Activated T-cell treated with anti-CD3 and anti-CD28 coated beads for 48 hours (primary cell): Measurements from ENCODE around the gene LCN10.
"Not testable (repeated sequence)": the region's sequence is repeated elsewhere in the genome, so short reads cannot be mapped to it uniquely, and the experiment has no call there.

Source experiments
- DNase-seq: peaks from one replicate; pipeline ENCODE4 v3.0.0-alpha.2; 2020; ENCODE audit warnings: low read depth

Gene LCN10

DNA sequence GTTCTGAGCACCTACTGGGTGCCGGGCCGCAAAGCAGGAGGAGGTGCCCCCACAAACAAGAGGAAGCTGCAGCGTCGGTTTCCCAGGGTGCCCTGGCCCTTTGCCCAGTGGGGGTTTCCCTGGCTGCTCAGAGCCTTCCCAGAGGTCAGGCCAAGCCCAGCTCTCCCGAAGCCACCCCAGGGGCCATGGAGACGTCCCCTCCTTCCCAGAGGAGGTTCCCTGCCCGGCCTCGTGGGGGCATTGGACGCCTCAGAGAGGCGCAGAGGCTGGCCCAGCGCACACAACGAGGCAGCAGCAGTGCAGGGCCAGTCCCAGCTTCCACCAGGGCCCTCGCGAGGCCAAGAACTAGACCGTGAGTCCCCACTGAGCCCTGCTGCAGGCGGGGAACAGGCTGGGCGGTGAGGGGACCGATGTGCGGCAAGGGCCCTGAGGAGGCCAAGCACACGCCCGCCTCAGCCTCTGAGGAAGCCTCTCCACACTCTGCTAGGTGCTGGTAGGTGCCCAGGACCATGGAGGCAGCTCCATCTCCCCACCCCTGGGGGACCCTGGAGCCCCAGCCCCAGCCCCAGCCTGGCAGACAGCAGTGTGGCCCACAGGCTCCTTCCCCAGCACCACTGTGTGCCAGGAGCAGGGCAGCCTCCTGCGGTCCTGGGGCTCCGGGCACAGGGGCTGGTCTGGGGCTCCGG lies 23.4 kb downstream of the LCN10 start:
- DNase-seq = no peak

DNA sequence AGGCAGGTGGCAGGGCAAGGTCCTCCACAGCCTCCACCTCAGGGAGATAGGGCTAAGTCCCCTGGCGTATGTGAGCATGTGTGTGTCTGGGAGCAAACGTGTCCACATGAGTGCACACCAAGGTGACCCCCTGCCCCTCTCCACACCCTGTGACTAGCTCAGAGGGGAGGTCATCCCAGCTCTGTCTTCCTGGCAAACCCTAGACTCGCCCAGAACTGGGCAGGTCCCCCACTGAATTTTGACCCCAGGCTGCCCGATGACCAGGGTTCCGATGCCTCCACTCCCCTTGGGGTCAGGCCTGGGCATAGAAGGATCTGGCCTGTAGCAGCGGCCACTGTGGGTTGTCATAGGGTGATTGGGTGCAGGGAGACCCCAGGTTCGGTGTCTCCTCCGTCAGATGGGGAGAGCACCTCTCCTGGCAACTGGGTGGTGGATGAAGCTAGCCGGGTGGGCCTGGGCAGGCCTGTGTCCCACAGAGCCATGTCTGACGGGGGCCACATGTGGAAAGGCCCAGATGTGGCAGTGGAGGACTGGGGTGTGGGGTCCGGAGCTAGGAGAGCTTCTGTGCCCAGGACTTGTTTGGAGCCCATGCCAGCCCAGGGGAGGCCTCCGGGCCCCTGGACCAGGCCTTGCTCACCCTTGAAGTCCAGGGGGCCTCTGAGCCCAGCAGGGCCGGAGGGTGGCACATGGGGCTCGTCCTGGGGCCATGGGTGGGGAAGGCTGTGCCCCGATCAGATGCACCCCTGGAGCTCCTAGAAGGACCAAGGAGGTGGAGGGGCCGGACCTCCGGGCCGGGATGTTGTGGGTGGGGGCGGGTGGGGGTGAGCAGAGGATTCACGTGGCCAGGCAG lies 24.2 kb downstream of the LCN10 start:
- no peak for DNase-seq

DNA sequence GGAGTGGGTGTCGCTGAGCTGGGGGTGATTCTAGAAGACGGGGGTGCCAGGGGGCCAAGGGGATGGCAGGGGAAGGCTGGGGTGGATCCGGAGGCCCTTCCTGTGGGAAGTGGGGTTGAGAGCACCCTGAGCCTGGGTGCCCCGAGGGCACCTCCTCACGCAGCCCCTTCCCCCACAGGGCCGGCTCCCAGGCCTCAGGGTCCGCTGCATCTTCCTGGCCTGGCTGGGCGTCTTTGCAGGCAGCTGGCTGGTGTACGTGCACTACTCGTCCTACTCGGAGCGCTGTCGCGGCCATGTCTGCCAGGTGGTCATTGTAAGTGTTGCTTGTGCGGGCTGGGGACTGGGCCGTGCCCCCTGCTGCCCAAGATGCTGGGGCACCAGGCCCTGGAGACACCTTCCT lies 25.3 kb downstream of the LCN10 start:
- DNase-seq = no peak

DNA sequence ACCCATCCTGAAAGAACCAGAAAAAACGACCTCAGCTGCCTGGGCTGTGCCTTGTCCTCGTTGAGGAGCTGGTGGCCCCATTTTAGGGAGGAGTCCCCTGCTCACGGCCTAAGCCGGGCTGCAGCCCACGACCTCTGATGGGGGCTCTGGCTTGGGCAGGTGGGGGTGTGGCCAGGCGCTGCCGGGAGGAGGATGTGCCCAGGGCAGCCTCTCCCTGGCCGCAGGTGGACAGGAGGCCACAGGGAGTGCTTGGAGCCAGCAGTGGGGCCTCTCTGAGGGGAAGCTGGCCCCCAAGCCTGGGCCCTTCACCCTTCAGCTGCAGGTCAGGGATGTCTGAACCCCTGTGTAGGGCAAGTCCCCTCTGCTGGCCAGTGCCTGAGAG lies 27.9 kb downstream of the LCN10 start:
- DNase-seq = no peak

DNA sequence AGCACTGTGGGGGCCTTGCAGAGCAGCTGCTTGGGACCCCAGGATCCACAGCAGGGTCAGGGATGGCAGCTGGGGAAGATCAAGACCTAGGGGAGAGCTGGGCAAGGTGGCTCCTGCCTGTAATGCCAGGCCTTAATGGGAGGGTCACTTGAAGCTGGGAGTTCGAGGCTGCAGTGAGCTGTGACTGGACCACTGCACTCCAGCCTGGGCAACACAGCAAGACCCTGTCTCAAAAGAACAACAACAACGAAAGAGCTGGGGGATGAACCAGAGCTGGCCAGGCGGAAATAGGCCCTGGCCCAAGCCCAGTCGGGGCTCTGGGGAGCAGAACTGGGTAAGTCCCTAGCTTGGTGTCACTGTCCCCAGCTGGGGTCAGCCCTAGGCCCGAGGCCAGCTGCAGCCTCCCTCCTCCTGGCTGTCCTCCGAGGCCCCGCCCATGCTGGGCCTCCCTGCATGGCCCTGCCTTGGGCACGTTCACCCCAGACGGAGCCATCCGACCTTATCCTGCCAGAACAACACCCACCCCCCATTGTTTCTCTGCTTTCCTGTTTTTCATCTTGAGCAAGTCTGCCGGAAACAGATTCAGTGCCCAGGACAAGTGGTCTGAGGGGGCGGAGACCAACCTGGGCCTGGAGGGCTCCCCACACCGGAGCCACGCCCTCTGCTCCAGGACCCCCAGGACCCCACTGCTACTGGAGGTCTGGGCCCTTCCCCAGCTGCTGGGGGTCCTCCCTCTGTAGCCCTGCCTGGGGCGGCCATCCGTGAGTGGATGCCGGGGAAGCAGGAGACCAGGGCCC lies 28.4 kb downstream of the LCN10 start:
- DNase-seq = no peak

DNA sequence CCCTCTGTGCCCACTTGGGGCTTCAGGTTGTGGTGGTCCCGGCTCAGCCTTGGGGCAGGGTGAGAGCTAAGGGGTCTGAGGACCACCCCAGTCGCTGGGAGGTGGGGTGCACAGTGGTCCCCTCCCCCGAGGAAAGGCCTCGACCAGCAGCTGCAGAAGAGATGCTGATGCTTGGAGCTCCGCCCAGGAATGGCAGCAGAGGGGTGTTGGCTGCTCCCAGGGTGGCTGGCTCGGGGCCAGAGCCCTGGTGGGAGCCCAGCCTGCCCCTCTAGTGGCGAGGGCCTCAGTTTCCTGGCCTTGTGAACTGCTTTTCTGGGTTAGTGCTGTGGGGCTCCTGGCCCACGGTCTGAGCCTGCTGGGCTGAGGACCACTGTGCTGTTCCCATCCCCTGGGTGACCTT lies 29.2 kb downstream of the LCN10 start:
- DNase-seq = no peak

DNA sequence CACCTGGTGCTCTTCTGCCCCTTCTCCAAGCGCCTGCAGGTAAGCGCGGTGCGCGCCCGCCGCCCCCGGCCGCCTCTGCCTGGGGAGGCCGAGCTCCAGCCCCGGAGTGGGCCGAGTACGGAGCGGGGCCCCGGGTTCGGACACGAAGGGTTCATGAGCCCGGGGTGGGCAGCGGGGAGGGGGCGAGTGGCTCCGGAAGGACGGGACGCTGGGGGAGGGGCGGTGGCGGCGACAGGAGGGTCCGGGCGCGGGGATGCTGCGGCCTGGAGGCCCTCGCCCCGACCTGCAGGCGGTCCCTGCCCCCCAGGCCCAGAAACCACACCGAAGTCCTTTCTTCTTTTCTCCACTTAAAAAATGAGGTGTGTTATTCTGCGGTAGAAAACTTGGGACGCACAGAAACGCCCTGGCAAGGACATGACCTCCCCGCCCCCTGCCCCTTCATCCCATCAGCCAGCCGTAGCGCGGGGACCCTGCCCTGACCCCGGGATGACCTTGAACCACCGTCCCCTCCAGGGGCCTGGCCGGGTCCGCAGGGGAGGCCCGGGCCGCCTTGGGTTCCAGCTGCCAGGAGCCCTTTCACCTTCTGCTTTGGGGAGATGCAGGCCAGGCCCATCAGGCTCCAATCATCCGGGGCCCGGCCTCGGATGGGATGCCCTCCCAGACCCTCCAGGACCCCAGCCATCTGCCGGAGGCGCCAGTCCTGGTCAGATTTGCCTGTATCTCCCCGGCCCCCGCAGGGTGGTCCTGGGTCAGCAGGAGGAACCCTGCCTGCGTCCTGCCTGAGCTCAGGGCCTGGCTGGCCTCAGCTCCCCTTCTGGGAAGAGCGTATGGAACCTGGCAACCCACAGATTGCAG lies 29.8 kb downstream of the LCN10 start:
- no peak for DNase-seq

DNA sequence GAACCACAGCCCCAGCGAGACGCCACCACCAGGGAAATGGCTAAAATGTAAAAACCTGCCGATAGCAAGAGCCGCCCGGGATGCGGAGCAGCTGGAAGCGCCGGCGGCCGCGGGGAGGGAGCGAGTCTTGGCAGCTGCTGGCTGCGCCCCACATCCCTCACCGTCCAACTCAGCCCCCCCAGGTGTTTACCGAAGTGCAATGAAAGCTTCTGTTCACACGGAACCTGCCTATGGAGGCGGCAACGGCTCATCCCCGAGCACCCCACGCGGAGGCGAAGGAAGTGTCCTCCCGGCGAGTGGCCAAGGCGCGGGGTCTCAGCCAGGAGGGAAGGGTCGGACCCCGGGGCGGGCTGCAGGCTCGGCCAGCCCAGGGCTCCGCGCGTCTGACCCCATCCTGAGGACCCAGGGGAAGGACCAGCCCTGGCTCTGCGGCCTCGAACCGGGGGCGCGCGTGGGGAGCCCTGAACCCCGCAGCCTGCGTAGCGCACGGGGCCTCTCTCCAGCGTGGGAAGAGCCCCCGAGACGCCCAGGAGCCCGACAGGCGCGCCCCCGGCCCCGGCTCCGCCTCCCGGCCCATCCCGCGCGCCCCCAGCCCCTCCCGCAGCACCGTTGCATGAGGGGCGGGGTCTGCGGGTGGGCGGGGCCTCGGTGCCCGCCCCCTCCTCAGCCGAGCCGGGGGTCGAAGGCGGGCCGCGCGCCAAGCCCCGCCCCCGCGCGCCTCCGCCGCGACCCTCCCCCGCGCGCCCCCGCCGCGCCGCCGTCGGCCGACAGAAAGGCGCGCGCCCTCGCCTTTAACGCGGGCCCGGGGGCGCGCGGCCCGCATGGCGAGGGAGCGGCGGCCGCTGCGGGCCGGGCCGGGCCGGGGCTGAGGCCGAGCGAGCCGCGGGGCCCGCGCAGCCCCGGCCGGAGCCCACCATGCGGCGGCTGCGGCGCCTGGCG lies 30.7 kb downstream of the LCN10 start, which contains the start of gene DIPK1B:
Gene DIPK1B, plus strand, starts transcription at position 822 of the 939 bp plus-strand sequence. Its CDS starts 94 bp downstream, at position 916.
- DNase-seq = no peak

DNA sequence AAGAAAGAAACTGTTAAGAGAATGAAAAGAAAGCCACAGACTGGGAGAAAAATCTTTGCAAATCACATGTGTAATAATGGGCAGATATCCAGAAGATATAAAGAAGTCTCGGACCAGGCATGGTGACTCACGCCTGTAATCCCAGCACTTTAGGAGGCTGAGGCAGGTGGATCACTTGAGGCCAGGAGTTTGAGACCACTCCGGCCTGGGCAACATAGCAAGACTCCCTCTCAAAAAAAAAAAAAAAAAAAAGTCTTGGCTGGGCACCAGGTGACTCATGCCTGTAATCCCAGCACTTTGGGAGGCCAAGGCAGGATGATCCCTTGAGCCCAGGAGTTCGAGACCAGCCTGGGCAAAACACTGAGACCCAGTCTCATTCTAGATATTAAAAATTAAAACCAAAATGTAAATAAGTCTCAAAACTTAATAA lies 31.5 kb downstream of the LCN10 start:
- DNase-seq = not testable (repeated sequence)

DNA sequence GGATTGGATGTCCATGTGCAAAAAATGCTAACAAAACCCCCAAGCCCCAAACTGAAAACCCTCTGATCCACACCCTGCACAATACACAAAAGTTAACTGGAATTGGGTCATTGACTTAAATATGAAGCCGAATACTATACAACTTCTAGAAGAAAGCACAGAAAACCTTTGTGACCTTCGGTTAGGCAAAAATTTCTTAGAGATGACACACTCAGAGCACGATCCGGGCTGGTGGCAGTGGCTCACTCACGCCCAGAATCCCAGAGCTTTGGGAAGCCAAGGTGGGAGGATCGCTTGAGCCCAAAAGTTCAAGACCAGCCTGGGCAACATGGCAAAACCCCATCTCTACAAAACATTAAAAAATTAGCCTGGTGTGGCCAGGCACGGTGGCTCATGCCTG lies 32.2 kb downstream of the LCN10 start:
- DNase-seq = no peak

DNA sequence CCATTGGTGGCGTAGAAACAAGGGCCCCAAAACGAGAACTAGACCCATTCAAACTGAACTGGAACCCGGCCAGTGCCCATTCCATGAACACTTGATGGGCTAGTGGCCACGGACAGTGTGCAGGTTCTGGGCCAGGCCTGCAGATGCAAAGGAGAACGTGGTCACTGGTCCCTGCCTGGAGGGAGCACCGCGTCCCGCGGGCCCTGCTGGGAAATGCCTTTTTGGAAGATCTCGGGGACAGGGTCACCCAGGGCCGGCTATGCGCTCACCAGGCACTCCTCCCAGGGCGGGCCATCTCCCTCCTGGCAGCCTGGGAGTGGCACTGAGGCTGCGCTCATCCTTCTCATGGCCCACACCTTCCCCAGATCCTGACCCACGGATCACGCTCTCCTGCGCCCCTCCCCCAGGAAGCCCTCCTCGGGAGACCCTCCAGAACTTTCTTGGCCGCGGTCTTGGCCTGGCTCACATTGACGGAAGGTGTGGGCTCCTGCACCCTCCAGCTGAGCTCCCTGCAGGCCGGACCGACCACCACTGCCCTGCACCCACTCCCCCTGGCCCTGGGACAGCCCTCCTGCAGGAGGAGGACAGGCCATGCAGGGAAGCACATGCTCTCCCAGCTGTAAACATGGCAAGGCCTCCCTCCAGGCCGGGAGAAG lies 33.2 kb downstream of the LCN10 start:
- DNase-seq = no peak

DNA sequence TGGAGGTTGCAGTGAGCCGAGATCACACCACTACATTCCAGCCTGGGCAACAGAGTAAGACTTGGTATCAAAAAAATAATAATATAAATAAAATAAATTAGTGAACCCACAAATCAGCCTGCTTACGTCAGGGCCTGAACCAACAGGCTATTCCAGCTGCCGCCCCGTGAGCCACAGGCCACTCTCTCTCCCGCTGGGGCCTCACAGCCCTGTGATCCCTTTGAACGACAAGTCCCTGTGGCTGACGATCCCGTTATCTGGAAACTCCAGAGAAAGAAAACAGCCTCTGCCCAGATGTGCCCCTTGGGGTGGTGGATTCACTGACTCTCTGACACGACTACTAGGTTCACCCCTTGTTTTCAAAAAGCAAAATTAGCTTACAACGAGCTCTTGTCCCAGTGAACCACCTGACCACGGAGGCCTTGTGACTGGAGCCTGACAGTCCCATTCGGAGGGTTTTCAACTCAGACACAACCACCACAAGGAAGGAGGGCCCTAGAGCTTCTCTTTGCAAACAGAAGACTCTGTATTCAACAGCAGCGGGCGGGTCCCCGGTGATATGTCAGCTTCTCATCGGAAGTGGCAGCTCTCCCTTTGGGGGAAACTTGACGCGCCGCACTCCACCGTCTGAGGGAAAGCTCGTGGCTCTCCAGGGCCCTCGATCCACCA lies 34.8 kb downstream of the LCN10 start:
- DNase-seq = no peak

DNA sequence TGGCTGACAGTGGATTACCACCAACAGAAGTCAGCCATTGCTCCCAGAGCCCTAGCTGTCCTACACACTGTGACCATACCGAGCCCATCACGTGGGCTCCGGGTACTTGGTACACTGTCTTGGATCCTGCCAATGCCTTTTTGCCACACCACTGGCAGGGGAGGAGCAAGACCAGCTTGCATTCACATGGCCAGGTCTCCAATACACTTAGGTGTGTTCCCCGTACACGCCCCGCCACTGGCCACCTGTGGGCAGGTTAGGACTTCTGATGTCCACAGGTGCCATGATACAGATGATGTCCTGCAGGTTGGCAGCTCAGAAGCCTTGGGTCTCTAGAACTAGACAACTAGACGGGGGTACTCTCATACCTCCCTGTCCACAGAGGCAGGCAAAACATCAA lies 35.7 kb downstream of the LCN10 start:
- no peak for DNase-seq

DNA sequence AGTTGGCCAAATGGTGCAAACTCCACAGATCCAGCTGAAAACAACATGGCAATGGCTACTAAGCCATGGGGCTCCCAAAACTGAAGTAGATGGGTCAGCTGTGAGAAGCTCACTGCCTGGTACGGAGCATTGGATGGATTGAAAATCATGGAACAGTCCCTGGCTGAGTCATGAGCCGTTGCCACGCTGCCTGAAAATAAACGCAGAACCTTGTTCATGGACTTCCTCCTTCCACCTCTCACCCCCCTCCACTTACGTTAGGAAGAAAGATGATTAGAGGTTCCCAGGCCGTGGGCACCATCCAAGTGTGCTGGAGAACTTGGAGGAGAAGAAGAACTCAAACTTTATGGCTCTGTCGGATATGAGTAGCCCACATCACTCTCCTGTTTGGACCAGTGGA lies 37.2 kb downstream of the LCN10 start:
- DNase-seq = no peak

DNA sequence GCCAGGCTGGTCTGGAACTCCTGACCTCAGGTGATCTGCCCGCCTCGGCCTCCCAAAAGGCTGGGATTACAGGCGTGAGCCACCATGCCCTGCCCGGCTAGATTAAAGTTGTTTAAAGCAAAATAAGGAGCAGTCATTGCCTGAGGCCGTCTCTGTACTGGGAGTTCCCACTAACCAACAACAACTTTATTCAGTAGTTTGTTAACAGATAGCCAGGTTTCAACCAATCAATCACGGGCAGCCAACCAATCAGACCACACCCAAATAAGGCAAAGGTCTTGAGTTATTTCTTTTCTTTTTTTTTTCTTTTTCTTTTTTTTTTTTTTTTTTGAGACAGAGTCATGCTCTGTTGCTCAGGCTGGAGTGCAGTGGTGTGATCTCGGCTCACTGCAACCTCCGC lies 38.0 kb downstream of the LCN10 start:
- DNase-seq = not testable (repeated sequence)

DNA sequence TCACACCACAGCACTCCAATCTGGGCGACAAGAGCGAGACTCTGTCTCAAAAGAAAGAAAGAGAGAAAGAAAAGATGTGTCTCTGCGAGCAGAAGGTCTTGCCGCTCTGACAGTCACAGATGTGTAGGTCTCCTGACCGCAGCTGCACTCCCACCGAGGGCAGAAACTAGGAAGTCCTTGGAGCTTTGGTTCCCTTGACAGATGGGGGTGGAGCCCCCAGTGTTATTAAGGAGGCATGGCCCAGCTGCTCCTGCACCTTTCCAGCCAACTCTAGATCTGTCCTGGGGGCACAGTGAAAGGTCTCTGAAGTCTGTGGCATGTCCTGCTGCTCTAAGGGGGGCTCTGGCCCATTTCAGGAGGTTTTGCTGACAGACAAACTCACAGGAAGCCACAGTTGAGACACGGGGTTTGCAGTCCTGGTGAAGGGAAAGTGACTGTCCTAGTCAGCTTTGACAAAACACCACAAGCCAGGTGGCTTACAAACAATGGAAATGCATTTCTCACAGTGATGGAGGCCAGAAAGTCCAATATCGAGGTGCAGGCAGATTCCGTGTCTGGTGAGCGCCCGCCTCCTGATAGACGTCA lies 39.4 kb downstream of the LCN10 start:
- no peak for DNase-seq

DNA sequence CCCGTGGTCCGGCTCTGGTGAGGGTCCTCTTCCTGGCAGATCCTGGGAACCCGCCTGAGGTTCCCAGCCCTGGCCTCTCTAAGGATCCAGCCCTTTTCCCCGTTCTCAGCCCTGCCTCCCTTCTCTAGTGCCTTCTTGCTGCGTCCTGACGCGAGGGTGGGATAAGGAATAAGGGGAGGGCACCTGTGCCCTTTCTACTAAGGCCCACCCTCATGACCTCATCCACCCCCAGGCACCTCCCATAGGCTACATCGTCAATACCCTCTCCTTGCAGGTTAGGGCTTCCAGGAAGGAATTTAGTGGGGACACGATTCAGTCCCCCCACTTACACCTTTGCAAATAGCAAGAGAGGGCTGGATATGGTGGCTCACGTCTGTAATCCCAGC lies 41.1 kb downstream of the LCN10 start:
- no peak for DNase-seq

DNA sequence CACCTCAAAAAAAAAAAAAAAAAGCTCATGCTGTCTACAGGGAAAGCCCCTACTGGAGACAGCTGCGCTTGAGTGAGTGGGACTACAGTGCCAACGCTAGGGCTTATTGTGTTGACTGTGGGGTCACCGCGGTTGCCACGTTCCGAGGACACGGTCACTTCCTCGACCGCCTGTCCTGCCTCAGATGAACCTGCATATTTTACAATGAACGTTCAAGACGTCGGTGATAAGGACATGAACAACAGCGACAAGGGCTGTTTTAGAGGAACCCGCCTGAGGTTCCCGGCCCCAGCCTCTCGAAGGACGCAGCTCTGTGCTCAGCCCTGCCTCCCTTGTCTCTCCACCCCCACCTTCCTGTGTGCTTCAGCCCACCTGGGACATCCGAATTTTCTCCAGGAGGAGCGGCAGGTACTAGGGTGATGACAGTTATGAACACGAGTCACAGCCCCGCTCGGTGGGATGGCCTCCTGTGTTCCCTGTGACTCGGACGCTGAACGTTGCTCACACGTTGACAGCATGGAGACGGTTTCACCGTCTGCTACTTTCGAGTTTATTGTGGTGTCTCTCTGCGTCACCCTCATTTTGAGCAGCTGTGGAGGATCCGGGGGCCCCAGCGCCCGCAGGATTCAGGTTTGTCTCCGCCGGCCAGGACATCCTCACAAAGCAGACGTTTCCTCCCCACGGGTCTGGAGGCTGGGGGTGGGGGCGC lies 41.6 kb downstream of the LCN10 start:
- DNase-seq = peak; percentile 72
